Prostate gland (tissue), 2 donors: ENCODE measurements around the gene PPP4C.

ENCODE experiments used
- POLR2A ChIP-seq: fragments of 450-650 bp; IDR thresholded peaks from one replicate; pipeline ENCODE4 v1.6.1; 2016; ENCODE audit warnings: antibody characterized with exemption, mild to moderate bottlenecking
- TF ChIP-seq, protein P1 (sequence below), 4 experiments: fragments of 200-600 bp in 2 of 4; fragments of 450-650 bp in 2 of 4; sonication (generic) in 2 of 4; IDR thresholded peaks; 1 replicate in 3 of 4; 2 replicates in 1 of 4; pipeline ENCODE4 v1.5.1; 2016 to 2019; ENCODE audit warnings: antibody characterized with exemption in 4 of 4, mild to moderate bottlenecking in 2 of 4, moderate library complexity in 2 of 4

DNA sequence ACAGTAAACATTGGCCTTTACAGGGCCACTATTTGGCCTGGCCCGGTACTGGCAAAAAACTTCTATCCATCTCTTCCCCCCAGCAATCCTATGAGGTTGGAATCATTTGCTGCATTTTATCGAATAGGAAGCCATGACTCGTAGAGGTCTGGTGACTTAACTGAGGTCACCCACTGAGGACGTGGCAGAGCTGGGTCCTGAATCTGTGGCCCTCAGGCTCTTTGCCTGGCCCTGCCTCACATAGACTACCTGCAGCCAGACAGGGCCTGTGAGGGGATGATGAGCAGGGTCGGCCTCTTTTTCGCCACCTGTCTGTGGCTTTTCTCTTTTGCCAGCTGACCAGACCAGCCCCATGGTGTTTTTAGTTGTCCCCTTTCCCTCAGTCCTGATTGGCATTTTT is 1.9 kb downstream of the PPP4C start:
- TF ChIP-seq, protein P1, sequence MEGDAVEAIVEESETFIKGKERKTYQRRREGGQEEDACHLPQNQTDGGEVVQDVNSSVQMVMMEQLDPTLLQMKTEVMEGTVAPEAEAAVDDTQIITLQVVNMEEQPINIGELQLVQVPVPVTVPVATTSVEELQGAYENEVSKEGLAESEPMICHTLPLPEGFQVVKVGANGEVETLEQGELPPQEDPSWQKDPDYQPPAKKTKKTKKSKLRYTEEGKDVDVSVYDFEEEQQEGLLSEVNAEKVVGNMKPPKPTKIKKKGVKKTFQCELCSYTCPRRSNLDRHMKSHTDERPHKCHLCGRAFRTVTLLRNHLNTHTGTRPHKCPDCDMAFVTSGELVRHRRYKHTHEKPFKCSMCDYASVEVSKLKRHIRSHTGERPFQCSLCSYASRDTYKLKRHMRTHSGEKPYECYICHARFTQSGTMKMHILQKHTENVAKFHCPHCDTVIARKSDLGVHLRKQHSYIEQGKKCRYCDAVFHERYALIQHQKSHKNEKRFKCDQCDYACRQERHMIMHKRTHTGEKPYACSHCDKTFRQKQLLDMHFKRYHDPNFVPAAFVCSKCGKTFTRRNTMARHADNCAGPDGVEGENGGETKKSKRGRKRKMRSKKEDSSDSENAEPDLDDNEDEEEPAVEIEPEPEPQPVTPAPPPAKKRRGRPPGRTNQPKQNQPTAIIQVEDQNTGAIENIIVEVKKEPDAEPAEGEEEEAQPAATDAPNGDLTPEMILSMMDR (IDR thresholded peaks at IDR 0.05): no peak
- TF ChIP-seq POLR2A: no peak
